ENCODE measurements around the gene RPL18.
"Not testable (repeated sequence)": the region's sequence is repeated elsewhere in the genome, so short reads cannot be mapped to it uniquely, and the experiment has no call there.

RPL18 gene

GRCh38 chr19:48644355-48644754 is 25.4 kb upstream of the RPL18 start:
- no peak for DNase-seq

DNA sequence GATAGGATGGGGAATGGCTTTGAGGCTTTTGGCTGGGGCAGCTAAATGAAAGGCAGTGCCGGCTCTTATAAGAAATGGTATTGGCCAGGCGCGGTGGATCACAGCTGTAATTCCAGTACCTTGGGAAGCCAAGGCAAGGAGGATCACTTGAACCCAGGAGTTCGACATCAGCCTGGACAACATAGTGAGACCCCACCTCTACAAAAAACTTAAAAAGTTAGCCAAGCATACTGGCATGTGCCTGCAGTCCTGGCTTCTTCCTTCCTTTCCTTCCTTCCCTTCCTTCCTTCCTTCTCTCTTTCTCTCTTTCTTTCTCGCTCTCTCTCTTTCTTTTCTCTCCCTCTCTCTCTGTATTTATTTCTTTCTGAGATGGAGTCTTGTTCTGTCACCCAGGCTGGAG is 23.9 kb upstream of the RPL18 start:
- no peak for DNase-seq

DNA sequence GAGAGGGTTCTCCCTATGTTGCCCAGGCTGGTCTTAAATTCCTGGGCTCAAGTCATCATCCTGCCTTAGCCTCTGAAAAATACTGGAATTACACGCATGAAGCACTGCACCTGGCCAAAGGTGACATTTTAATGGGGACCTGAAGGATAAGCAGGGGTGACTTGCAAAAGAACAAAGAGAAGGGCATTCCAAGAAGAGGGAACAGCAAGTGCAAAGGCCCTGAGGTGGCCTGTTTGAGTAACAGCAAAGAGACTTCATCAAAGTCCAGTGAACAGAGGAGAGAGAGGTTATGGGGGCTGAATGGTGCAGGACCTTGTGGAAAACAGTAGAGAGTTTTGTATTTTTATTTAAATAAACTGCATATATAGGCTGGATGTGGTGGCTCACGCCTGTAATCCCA is 22.9 kb upstream of the RPL18 start:
- DNase-seq = no peak

DNA sequence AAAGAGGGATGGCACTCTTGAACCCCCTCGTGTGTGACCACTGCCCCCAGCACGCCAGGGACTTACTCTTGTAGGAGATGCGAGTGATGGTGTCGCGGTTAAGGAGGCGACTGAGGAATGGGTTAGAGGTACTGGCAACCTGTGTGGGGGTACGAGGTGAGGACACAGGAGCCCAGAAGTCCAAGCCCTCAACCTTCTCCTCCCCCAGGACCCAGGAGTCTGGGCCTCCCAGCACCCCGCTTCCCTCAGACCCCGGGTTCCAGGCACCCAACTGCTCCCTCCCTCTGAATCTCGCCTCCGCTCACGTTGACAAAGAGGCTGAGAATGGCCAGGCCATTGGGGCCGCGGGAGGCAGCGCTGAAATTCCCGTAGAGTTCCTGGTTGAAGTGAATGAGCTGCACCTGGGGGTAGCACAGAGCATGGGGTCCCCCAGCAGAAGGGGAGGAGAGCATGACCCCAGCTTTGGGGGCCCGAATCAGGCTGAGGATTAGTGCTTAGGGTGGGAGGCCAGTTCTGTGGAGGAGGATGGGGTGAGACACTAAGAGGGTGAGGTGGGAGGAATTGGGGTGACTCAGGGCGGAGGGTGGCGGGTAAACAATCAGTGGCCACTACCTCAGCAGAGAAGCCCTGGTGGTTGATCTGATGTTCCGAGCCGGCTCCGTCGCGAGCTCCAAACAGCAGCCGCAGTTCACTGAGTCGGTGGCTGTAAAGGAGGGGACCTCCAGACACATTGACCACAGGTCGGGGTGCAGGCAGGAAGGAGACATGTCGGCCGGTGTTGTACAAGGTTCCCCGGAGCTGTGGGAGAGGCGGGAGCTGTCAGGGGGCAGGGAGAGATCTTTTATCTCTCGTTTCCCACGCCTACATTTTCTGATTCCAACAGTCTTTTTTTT is 20.8 kb upstream of the RPL18 start:
- DNase-seq = no peak

DNA sequence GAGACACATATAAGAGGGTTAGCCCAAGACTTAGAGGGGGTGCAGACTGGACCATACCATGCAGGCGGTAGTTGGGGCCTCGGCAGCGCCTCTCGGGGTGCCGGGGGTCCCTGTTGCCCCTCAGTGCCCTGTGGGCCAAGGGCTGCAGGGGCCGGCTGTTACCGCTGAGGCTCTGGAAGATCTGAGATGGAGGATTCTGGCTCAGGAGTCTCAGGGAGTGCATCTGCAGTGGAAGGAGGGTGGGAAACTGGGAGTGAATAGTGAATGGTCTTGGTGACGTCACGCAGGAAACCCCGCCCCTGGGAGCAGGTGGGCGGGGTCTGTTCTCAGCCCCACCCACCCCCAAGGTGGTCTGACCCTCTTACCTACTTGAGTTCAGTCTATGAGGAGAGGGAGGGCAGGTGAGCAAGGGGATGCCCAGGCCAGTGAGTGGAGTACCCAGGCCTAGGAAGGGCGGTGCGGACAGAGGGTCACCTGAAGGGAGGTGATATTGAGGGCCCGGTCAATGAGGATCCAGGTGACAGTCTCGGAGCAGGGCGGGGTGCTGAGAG is 19.9 kb upstream of the RPL18 start:
- DNase-seq = no peak

DNA sequence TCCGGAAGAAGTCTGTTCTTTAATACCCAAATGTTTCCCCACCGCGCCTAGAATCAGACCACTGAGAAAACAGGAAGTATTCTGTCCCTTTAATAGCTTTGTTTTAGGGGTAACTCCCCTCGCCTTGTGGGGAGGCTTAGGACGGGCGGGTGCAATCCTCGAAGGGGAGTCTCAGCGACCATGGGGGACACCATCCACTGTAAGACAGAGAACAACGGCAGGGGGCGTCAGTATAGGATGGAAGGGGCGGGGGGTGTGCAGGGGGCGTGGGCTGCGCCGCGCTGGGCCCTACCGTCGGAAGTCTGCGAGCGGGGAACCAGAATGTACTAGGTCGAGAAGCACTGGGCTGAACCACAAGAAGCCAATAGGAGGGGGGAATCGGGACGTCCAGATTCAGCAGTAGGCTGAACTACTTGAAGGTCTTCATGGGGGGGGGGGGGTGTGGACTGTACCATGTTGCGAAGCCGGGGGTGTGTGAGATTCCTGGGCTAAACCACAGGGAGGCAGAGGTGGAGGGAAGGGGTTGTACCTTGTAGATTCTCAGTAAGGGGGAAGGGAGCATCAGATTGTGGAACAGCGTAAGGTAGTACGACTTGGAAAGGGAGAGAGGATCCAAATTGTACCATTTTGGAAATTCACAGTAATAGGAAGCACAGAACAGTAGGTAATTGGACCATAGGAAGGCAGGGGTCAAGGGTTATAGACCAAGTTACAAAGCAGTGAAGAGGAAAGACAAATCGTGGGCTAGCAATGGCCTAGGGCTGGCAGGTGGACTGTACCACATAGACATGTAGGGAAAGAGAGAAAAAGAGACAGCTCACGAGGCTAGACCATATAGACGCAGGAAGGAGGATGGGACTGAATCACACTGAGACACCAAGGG is 19.2 kb upstream of the RPL18 start:
- DNase-seq = peak; percentile 84

GRCh38 chr19:48637449-48637947 is 18.5 kb upstream of the RPL18 start:
- peak; percentile 99 for DNase-seq

DNA sequence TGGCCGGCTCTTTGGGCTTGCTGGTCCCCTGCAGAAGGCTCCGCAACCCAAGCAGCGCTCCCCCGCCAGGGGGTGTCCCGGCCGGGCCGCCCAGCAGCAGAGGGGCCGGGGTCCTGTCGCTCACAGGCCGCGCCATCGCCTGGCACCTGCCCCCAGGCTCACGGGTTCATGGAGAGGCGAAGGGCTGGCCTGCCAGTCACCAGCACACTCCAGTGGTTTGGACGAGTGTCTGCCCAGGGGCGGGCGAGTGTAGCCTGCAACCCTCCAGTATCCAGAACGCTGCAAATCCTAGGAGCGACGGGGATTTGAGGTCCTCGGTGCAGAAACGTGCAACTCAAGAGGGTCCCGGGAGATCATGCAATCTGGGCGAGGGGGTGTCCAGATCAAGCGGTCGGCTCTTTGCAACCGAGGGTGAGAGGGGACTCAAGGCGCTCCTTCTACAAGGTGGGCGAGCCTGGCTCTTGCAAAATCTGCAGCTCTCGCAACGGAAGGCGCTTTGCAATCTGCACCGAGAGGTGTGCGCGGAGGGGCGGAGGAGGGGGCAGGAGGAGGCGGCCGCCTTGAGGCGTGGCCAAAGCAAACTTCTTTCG is 18.0 kb upstream of the RPL18 start, which contains the start of gene DBP:
DBP (minus strand) TSS at position 521 of the 590 bp plus-strand sequence; CDS start at position 136, 385 bp downstream.
- peak; percentile 57 for DNase-seq

- no peak for DNase-seq
Measured at GRCh38 chr19:48635966-48636858, 17.2 kb upstream of the RPL18 start.

- peak; percentile 79 for DNase-seq
Measured at GRCh38 chr19:48635263-48635965, 16.4 kb upstream of the RPL18 start.

DNA sequence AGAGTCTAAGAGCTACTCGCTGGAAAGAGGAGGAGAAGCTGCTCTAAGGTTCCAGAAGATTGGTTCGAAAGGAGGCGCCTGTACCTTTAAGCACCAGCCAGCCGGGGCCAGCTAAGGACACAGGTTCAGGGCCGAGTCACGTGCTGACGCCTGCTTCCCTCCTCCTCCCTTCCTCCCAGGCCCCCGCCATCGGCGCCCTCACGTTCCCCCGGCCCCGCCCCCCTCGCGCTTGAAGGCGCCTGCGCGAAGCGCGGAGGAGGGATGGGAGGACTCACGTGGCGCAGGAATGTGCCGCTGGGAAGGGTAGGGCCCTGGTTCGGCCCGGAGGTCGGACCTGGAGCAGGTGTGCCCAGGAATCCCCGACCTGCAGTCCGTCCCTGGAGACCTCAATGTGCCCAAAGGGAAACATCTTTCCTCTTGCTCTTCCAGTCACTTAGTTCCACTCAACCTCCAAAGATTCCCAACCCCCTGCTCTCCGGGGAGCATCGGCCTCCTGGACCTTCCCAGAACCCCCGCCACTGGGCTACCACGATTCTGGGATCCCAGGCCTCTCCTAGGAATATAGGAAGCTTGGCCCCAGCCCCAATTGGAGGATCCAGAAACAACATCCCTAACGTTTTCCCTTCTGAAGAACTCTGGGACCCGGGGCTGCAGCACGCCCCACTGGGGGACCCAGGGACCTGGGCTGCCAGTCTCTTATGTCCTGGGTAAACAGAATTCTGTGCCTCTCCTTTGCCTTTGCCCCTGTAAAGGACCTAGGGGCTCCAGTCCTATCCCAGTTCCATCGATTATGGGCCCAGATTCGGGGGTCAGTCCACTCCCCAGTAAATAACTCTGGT is 15.7 kb upstream of the RPL18 start:
- DNase-seq = peak; percentile 96

DNA sequence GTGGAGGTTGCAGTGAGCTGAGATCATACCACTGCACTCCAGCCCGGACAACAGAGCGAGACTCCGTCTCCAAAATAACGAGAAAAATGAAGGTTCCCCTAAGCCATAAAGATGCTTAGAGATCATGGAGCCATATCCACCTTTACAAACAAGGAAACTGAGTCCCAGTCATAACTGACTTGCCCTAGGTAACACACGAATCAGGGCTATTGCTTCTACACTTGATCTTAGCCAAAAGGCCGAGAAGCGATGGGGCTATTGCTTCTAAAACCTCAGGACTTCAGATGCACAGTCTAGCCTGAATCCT is 15.0 kb upstream of the RPL18 start:
- DNase-seq = no peak

GRCh38 chr19:48633148-48634035 is 14.4 kb upstream of the RPL18 start:
- DNase-seq = no peak

DNA sequence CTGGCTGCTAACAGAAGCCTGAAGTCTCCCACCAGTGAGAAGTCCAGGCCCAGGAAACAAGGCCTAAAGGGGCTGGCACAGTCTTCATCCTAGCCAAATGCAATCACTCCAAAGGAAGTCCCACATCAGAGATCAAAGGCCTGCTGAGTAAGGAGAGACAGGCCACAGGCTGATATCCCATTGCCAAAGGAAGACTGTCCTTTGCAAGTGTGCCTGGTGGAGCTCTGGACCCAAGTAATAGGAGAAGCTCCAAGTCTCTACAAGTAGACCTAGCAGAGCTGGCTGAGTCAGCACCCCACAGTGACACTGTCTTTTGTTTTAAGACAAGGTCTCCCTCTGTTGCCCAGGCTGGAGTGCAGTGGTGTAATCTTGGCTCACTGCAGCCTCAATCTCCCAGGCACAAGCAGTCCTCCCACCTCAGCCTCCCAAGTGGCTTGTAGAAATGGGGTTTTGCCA is 13.7 kb upstream of the RPL18 start:
- no peak for DNase-seq

- not testable (repeated sequence) for DNase-seq
Measured at GRCh38 chr19:48632286-48632685, 13.3 kb upstream of the RPL18 start.

GRCh38 chr19:48631225-48631624 is 12.2 kb upstream of the RPL18 start:
- no peak for DNase-seq

DNA sequence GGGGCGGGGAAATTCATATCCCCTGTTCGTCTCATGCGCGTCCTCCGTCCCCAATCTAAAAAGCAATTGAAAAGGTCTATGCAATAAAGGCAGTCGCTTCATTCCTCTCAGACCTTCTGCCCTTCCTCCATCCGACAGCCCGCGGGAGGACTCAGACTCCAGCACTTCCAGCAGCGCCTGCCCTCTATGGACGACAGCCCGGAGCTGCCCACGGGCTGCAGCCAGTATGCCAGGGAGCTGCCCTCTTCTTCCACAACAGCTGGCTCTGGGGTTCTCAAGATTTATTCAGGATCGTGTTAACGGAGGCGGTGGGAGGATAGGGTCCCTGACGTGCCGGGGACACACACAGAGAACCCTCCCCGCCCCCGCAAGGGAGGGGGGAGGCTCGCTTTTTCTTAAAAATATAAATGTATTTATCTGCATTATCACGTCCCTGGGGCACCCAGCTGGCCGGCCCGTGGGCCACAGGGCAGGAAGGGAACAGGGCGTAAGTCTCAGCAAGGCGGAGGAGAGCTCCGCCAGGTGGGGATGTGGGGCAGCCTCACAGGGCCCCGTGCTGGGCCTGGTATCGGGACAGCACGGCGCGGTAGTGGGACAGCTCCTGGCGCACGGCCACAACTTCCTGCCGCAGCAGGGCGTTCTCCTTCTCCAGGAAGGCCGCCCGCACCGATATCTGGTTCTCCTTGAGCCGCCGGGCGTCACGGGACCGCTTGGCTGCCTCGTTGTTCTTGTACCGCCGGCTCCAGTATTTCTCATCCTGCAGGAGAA is 11.5 kb upstream of the RPL18 start:
- DNase-seq = no peak

DNA sequence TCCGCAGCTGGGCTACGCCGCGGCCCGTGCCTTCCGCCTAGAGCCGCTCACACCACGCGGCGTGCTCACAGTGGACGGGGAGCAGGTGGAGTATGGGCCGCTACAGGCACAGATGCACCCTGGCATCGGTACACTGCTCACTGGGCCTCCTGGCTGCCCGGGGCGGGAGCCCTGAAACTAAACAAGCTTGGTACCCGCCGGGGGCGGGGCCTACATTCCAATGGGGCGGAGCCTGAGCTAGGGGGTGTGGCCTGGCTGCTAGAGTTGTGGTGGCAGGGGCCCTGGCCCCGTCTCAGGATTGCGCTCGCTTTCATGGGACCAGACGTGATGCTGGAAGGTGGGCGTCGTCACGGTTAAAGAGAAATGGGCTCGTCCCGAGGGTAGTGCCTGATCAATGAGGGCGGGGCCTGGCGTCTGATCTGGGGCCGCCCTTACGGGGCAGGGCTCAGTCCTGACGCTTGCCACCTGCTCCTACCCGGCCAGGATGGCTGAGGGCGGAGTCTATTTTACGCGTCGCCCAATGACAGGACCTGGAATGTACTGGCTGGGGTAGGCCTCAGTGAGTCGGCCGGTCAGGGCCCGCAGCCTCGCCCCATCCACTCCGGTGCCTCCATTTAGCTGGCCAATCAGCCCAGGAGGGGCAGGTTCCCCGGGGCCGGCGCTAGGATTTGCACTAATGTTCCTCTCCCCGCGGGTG is 10.8 kb upstream of the RPL18 start:
- peak; percentile 65 for DNase-seq
